Stimulated activated naive CD4-positive, alpha-beta T cell treated with Interleukin-2 at 50 U/mL for 16 hours (primary cell): Measurements from ENCODE around the gene TRPM3.

Experiments used
- DNase-seq: peaks from one replicate; lab custom pipeline; 2025; lab: John Stamatoyannopoulos, UW

Gene TRPM3

DNA sequence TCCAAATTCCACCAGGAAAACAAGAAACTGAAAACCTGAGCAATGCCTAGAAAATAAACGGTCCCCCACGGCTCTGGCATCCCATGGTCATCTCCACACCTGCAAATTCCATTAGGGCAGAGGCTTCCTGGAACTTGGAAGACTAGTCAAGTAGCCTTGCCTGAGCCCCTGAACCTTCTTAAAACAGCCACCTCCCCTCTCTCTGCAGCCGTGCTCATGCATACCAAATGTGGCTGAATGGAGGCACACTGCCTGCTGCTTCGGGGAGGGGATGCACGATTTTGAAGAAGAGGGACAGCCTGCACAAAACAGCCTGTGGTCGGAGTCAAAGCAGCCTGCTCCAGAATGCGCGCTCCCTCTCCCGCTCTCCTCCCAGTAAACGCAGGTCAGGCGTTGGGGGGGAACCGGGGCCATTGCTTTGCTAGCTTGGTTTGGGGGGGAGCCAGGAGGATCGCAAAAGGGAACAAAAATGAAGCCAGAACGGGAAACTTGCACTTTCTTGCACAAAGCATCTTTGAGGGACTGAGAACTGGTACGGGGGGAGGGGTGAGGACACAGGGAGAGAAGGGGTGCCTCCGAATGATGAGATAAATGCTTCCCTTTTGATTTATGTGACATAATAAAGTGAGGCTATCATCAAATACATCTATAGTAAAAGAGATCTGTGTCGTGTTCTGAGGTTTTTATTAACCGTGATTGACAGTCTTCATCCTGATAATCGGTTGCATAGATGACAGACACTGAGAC lies at the start of gene TRPM3:
TSS of gene TRPM3 (minus strand) at position 347 of the 747 bp plus-strand sequence. CDS start at position 80, 267 bp downstream.
- DNase-seq, result no peak

GRCh38 chr9:71168418-71168817 lies 47.0 kb upstream of the TRPM3 start:
- DNase-seq, result no peak

DNA sequence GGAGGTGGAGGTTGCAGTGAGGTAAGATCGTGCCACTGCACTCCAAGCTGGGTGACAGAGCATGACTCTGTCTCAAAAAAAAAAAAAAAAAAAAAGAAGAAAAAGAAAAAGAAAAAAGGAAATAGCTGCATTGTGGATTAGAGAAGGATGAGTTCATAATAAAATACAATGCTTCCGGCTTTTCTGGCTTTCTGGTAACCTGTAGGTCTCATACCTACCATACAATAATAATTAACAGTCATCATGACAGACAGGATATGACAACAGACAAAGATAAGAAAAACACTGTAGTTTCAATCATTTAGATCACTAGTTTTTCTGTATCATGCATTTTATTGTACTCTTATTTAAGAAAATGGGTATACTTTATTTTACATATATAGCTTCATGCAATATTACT lies 40.7 kb upstream of the TRPM3 start:
- DNase-seq, result no peak

DNA sequence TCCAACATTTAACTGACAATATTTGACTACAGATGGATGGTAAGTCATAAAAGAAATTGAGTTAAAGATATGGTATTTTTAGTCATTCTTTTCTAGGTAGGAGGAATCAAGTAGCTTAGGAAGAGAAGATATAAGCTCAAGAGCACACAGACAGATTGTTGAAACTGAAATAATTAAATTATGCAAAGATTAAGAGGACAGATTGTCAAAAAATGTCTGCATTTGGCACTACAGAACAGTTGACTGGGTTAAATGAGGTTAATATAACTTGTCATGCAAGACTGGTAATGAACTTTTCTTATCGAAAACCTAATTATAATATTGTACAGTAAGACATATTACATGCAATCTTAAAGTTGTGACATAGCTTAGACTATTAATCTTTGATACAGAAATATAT lies 36.3 kb upstream of the TRPM3 start:
- DNase-seq, result no peak

DNA sequence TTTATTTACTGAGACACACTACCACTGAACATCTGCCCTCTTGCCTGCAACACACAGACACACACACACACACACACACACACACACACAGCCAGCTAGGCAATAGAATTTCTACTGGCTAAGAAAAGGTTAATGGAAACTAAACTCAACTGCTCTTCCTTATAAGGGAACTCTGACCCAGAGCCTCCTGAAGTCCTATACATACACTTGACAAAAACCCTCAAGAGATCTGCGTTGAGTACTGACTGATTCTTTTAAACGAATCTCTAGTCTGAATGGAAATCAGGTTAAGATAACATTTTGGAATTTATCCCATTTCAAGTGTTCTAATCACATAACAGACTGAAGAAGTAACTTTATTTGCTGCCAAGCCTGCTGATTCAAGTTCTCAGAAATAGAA lies 25.9 kb upstream of the TRPM3 start:
- no peak for DNase-seq

DNA sequence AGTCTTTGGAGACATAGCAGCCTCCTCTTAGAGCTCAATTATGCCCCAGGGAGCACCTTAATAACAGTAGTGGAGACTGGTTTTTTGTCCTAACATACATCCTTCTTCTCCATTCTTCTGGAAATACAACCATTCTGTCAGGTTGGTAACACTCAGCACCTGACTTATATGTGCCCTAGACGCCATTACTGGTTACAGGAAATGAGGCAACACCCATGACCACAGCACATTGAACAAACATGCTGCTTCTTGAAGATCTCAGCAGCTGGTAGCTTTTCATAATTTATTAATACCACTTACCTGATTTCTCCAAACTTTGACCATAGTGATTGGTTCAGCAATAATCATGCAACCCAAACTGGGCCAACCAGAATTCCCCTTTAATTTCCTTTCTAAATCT lies 25.1 kb upstream of the TRPM3 start:
- DNase-seq, result no peak

- DNase-seq, result no peak
Observed at GRCh38 chr9:71145179-71145578, 23.8 kb upstream of the TRPM3 start.

- no peak for DNase-seq
Observed at GRCh38 chr9:71144495-71144894, 23.1 kb upstream of the TRPM3 start.

GRCh38 chr9:71136696-71137095 lies 15.3 kb upstream of the TRPM3 start:
- no peak for DNase-seq

- no peak for DNase-seq
Observed at GRCh38 chr9:71131145-71131544, 9.7 kb upstream of the TRPM3 start.

GRCh38 chr9:71130521-71130920 lies 9.1 kb upstream of the TRPM3 start:
- DNase-seq, result no peak

DNA sequence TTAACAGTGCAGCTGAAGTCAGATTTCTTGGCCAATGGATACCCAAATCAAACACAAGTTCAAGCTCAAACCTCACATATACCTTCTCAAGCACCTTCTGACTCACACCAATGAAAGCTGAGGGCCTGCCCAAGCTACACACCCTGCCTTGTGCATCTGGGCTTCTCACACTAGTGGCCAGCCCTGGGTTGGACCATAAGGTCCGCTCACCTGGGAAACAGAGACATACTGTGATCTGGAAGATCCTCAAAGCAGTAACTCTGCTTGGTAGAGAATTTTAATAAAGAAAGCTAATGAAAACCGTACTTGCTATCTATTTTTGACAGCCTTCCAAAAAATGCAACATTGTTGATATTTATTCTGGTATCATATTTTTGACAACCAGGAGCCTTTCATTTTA lies 7.4 kb upstream of the TRPM3 start:
- DNase-seq, result no peak

DNA sequence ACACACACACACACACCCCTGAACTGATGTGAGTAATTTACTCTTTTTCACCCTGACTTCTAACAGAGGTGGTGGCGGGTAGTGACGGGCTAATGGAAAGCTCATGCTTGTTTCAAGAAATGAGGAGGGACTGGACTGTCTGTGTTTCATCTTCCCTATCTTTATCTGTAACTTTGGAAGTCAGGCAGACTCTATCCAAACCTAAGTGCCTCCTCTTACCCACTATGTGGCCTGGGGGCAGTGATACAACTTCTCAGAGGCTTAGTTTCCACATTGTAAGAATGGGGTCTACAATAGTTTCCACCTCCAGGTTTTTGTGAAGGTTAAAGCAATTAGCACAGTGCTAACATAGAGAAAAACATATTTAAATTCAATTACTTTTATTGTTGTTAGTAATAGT lies 5.9 kb upstream of the TRPM3 start:
- DNase-seq, result no peak

GRCh38 chr9:71122421-71122820 lies 1.0 kb upstream of the TRPM3 start:
- DNase-seq, result no peak

GRCh38 chr9:71122022-71122275 lies 528 bp upstream of the TRPM3 start:
- no peak for DNase-seq

DNA sequence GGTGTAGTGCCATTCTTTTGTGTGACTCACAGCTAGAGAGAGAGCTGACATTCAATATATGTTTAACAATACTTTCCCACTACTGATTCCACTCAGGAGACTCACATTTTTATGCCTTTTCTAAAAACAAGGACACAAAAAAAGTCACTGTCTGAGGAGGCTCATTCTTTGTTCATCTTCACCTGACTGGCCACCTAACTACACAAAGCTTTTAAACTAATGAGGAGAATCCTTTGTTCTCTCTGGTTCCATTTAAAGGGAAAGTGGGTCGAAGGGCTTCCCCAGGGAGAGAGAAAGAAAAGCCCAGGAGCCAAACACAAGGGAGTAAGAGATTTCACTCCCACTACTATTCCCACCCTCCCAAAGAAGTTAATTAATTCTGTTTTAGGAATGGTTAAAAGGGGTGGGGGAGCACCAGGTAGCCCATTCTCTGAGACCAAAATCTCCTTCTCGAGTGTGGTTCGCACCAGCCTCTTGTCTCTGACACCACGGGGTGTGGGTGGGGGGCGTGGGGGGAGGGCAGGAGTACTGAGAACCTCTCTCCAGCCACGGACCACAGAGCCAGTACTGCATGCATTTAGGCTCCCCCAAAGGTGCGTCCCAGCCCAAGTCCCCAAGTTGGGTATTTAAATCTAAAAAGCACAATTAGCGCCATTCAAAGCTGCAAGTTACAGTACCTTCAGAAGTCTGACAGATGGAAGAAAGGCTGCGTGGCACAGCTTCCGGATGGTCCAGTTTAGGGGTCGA lies 747 bp downstream of the TRPM3 start:
- no peak for DNase-seq

DNA sequence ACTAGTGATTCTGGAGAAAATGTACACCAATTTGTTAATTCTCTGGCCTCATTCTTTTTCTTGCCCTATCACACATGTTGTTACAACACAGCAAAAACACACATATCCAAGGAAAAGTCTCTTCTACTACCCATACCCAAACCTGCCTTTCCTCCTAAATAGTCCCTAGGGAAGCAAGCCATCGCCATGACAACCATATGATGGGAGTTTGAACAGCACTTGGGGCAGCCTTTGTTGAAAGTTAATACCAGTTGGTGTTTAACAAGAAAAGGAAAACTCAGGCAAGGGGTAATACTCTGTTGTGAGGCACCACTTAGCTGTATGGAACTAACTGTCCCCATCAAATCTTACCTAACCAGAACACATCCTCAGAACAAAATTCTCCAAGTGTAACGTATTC lies 1.7 kb downstream of the TRPM3 start:
- DNase-seq, result no peak

DNA sequence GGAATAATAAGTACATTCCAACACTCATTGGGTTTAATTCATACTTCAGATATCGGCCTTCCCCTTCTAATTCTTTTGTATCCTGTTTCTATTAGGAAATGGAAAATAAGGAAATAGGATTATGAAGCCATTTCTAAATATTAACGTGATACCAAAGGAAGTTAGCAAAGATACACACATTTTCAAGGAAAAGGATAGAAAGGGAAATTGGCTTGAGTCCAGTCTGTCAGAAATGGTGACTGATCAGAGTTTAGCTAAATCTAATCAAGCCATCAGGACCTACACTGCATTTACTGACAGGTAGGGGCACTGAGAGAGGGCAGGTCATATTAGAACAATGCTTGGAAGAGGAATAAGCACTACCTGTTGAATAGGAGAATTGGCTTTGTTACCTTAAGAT lies 3.1 kb downstream of the TRPM3 start:
- DNase-seq, result no peak

GRCh38 chr9:71115448-71115975 lies 5.9 kb downstream of the TRPM3 start:
- no peak for DNase-seq

GRCh38 chr9:71112866-71113265 lies 8.6 kb downstream of the TRPM3 start:
- DNase-seq, result no peak

GRCh38 chr9:71108937-71109336 lies 12.5 kb downstream of the TRPM3 start:
- no peak for DNase-seq

DNA sequence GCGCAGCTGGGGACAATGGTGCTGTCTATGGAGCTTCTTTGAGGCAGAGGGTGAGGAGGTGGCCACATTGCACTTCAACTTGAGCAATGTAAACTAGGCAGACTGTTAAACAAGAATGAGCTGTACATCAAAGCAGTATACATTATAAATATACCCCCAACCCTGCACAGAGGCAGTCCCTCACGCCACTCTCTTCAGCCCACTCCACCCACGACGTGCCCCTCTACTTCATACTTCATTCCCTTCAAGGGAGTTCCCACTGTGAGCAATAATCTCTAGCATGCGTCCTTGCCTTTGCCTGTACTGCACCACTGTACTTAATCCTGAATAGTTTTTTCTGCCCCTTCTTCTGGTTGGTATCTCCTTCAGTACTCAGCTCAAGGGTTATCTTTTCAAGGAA lies 14.4 kb downstream of the TRPM3 start:
- no peak for DNase-seq

GRCh38 chr9:71105192-71105591 lies 16.2 kb downstream of the TRPM3 start:
- DNase-seq, result no peak

DNA sequence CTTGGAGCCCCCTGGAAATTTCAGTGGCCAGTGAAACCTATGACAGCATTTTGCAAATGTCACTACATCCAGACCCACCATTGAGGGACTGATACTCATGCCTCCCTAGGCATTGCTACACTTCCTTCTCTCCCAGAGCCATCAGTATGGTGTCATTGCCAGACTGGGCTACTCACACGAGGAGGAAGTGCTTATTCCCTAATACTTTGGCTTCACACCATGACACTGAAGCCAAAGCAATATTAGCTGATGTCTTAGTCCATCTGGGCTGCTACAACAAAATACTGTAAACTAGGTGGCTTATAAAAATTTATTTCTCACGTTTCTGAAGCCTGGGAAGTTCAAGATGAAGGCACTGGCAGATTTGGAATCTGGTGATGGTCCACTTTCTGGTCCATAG lies 22.6 kb downstream of the TRPM3 start:
- DNase-seq, result no peak
